Astrocyte (in vitro differentiated cells and primary cell): Measurements from ENCODE around the gene CTSZ. TPM values are rescaled to one million over a fixed set of nuclear protein-coding genes. Genes with fewer than 3 reads are reported as not detected.

ENCODE experiments used
- DNase-seq: peaks from one replicate; pipeline ENCODE4 v3.0.0-alpha.2; 2010; ENCODE audit warnings: low read depth
- FAIRE-seq: peaks from 2 replicates; lab custom pipeline; 2011; peaks lifted over from hg19 to GRCh38; lab: Jason Lieb, UNC
- H2AFZ ChIP-seq: 2 replicates; pipeline ENCODE4 v1.6.0; 2012; ENCODE audit warnings: low read depth, low read length, inconsistent platforms
- H3K27ac ChIP-seq: 2 replicates; pipeline ENCODE4 v1.5.1; 2011; ENCODE audit warnings: low read depth, low read length, inconsistent platforms
- H3K27me3 ChIP-seq: 2 replicates; pipeline ENCODE4 v1.6.0; 2011; ENCODE audit warnings: low read length, inconsistent platforms; ENCODE audit not compliant: insufficient read depth
- H3K36me3 ChIP-seq: 2 replicates; pipeline ENCODE4 v1.5.1; 2011; ENCODE audit warnings: low read length, inconsistent platforms; ENCODE audit not compliant: insufficient read depth
- H3K4me1 ChIP-seq: 2 replicates; pipeline ENCODE4 v1.5.1; 2011; ENCODE audit warnings: low read length, inconsistent platforms; ENCODE audit not compliant: insufficient read depth
- H3K4me2 ChIP-seq: 2 replicates; pipeline ENCODE4 v1.6.0; 2012; ENCODE audit warnings: low read length, inconsistent platforms
- H3K4me3 ChIP-seq: 2 replicates; pipeline ENCODE4 v1.5.1; 2011; ENCODE audit warnings: low read depth, mild to moderate bottlenecking, low read length, inconsistent platforms; ENCODE audit not compliant: insufficient read depth
- H3K79me2 ChIP-seq: 2 replicates; pipeline ENCODE4 v1.6.0; 2012; ENCODE audit warnings: mild to moderate bottlenecking, low read length, inconsistent platforms; ENCODE audit not compliant: insufficient read depth
- H3K9ac ChIP-seq: 2 replicates; pipeline ENCODE4 v1.6.0; 2012; ENCODE audit warnings: mild to moderate bottlenecking, low read length, inconsistent platforms
- H3K9me3 ChIP-seq: 2 replicates; pipeline ENCODE4 v1.5.1; 2012; ENCODE audit warnings: low read depth, mild to moderate bottlenecking, low read length, inconsistent platforms; ENCODE audit not compliant: insufficient read depth
- H4K20me1 ChIP-seq: 2 replicates; pipeline ENCODE4 v1.6.0; 2012; ENCODE audit warnings: low read length, inconsistent platforms; ENCODE audit not compliant: insufficient read depth
- H3K27ac Mint-ChIP-seq: one replicate; pipeline ENCODE4 v1.8.0; 2021; ENCODE audit warnings: mild to moderate bottlenecking, mixed read lengths; ENCODE audit not compliant: unreplicated experiment
- H3K27me3 Mint-ChIP-seq: one replicate; pipeline ENCODE4 v1.8.0; 2021; ENCODE audit warnings: low read depth, mixed read lengths; ENCODE audit not compliant: unreplicated experiment
- H3K36me3 Mint-ChIP-seq: one replicate; pipeline ENCODE4 v1.8.0; 2021; ENCODE audit warnings: low read depth, mixed read lengths; ENCODE audit not compliant: unreplicated experiment
- H3K4me1 Mint-ChIP-seq: one replicate; pipeline ENCODE4 v1.8.0; 2021; ENCODE audit warnings: low read depth, mixed read lengths; ENCODE audit not compliant: unreplicated experiment
- H3K4me3 Mint-ChIP-seq: one replicate; pipeline ENCODE4 v1.8.0; 2021; ENCODE audit warnings: mild to moderate bottlenecking, moderate library complexity, mixed read lengths; ENCODE audit not compliant: unreplicated experiment
- H3K9me3 Mint-ChIP-seq: one replicate; pipeline ENCODE4 v1.8.0; 2021; ENCODE audit warnings: mild to moderate bottlenecking, mixed read lengths; ENCODE audit not compliant: unreplicated experiment
- CTCF ChIP-seq: IDR thresholded peaks from 2 replicates; pipeline ENCODE4 v1.5.1; 2011; ENCODE audit warnings: low read depth, mild to moderate bottlenecking, inconsistent platforms, low read length, moderate library complexity; ENCODE audit not compliant: insufficient read depth
- EZH2 ChIP-seq: IDR thresholded peaks from 2 replicates; pipeline ENCODE4 v1.6.1; 2012; ENCODE audit warnings: mild to moderate bottlenecking, low read length, inconsistent platforms; ENCODE audit not compliant: insufficient read depth
- total RNA-seq: library from RNA; stranded (reverse); gene quantifications from 2 replicates; pipeline ENCODE4 v1.2.1, GENCODE V29; 2021

CTSZ gene
- total RNA-seq, 1 donor from 2014 or later = 112 TPM

- no peak overlapping the region for H3K27ac ChIP-seq
- peaks cover 29% of the 10 kb centered on the region for H3K4me1 Mint-ChIP-seq
Observed at GRCh38 chr20:59015812-59016711, 9.0 kb upstream of the CTSZ start.

GRCh38 chr20:59015411-59015810 is 8.4 kb upstream of the CTSZ start:
- no peak overlapping the region for H2AFZ ChIP-seq
- H3K9ac ChIP-seq = no peak overlapping the region
- no peaks in the 10 kb centered on the region for H3K9me3 ChIP-seq
- H3K36me3 Mint-ChIP-seq = no peaks in the 10 kb centered on the region
- no peak overlapping the region for H3K4me3 Mint-ChIP-seq
- H3K27ac ChIP-seq = no peak overlapping the region
- no peaks in the 10 kb centered on the region for H3K9me3 Mint-ChIP-seq
- H3K79me2 ChIP-seq = no peaks in the 10 kb centered on the region
- DNase-seq (no peak), FAIRE-seq (no peak)
- H3K27ac Mint-ChIP-seq = no peak overlapping the region
- H3K27me3 Mint-ChIP-seq = no peaks in the 10 kb centered on the region
- H3K4me1 Mint-ChIP-seq = peaks cover 29% of the 10 kb centered on the region
- no peak overlapping the region for H3K4me2 ChIP-seq
- H3K4me1 ChIP-seq = peaks cover 38% of the 10 kb centered on the region
- no peak overlapping the region for H3K4me3 ChIP-seq
- H3K27me3 ChIP-seq = no peaks in the 10 kb centered on the region
- TF ChIP-seq CTCF (no peak), EZH2 (no peak)
- no peaks in the 10 kb centered on the region for H3K36me3 ChIP-seq
- no peaks in the 10 kb centered on the region for H4K20me1 ChIP-seq

More at GRCh38 chr20:59015812-59016711, 9.0 kb upstream of the CTSZ start:
- peaks cover 37% of the 10 kb centered on the region for H3K4me1 ChIP-seq
- H3K27ac Mint-ChIP-seq = no peak overlapping the region
- H4K20me1 ChIP-seq = peaks cover 5% of the 10 kb centered on the region
- no peaks in the 10 kb centered on the region for H3K27me3 ChIP-seq
- H3K9me3 ChIP-seq = no peaks in the 10 kb centered on the region
- no peaks in the 10 kb centered on the region for H3K36me3 Mint-ChIP-seq
- no peaks in the 10 kb centered on the region for H3K9me3 Mint-ChIP-seq
- no peak overlapping the region for H3K4me3 Mint-ChIP-seq
- no peaks in the 10 kb centered on the region for H3K79me2 ChIP-seq
- TF ChIP-seq EZH2 = no peak
- TF ChIP-seq CTCF = no peak
- H3K27me3 Mint-ChIP-seq = no peaks in the 10 kb centered on the region
- no peak overlapping the region for H3K4me2 ChIP-seq
- FAIRE-seq (no peak), DNase-seq (no peak)
- H2AFZ ChIP-seq = no peak overlapping the region
- no peak overlapping the region for H3K9ac ChIP-seq
- H3K36me3 ChIP-seq = no peaks in the 10 kb centered on the region
- no peak overlapping the region for H3K4me3 ChIP-seq
